Natural killer cell (primary cell): ENCODE measurements around the gene DRC7. TPM values are rescaled to one million over a fixed set of nuclear protein-coding genes. Genes with fewer than 3 reads are reported as not detected.

ENCODE experiments used
- ATAC-seq, 3 donors: fragments of 150-1000 bp in 2 of 3; fragments of 200-7000 bp in 1 of 3; cut with Tn5 transposase; 1 replicate in 1 of 3; 2 replicates in 2 of 3; pipeline ENCODE4 v1.10.0; 2021; ENCODE audit warnings: mild to moderate bottlenecking in 2 of 3, moderate library complexity in 2 of 3
- DNase-seq, 2 donors: peaks; one replicate each; pipeline versions ENCODE4 v3.0.0 to v3.0.0-alpha.2; 2013 to 2021; ENCODE audit warnings: mixed read lengths in 1 of 2
- H3K27ac ChIP-seq: one replicate; pipeline ENCODE4 v1.5.1; 2013; ENCODE audit warnings: mild to moderate bottlenecking, low read length
- H3K27me3 ChIP-seq: one replicate; pipeline ENCODE4 v1.6.1; 2013; ENCODE audit warnings: low read length; ENCODE audit not compliant: control insufficient read depth, insufficient read depth
- H3K36me3 ChIP-seq: one replicate; pipeline ENCODE4 v1.6.1; 2013; ENCODE audit warnings: low read length; ENCODE audit not compliant: control insufficient read depth, insufficient read depth
- H3K4me1 ChIP-seq: one replicate; pipeline ENCODE4 v1.6.1; 2013; ENCODE audit warnings: low read length; ENCODE audit not compliant: control insufficient read depth, insufficient read depth
- H3K4me3 ChIP-seq: one replicate; pipeline ENCODE4 v1.5.1; 2013; ENCODE audit warnings: low read length
- H3K9me3 ChIP-seq: one replicate; pipeline ENCODE4 v1.6.1; 2013; ENCODE audit warnings: low read length; ENCODE audit not compliant: control insufficient read depth, insufficient read depth
- H3K27ac Mint-ChIP-seq, 2 donors: one replicate each; pipeline ENCODE4 v1.8.0; 2022; ENCODE audit warnings: mild to moderate bottlenecking in 2 of 2, mixed read lengths in 2 of 2, moderate library complexity in 1 of 2
- H3K27me3 Mint-ChIP-seq, 2 donors: one replicate each; pipeline ENCODE4 v1.8.0; 2022; ENCODE audit warnings: low read depth in 2 of 2, mixed read lengths in 2 of 2
- H3K36me3 Mint-ChIP-seq: one replicate; pipeline ENCODE4 v1.8.0; 2022; ENCODE audit warnings: mixed read lengths
- H3K4me1 Mint-ChIP-seq, 2 donors: one replicate each; pipeline ENCODE4 v1.8.0; 2022; ENCODE audit warnings: mixed read lengths in 2 of 2
- H3K4me3 Mint-ChIP-seq: one replicate; pipeline ENCODE4 v1.8.0; 2022; ENCODE audit warnings: mild to moderate bottlenecking, moderate library complexity, mixed read lengths
- H3K9me3 Mint-ChIP-seq, 2 donors: one replicate each; pipeline ENCODE4 v1.8.0; 2022; ENCODE audit warnings: mixed read lengths in 2 of 2
- WGBS: methylation state at CpG from one replicate; pipeline ENCODE4 v1.1.7; 2013; ENCODE audit warnings: missing lambda C conversion rate; ENCODE audit not compliant: insufficient coverage; 5-methylcytosine and 5-hydroxymethylcytosine counted together
- intact Hi-C: fragments of 100-400 bp; cut with micrococcal nuclease; formaldehyde crosslinking; loops from one replicate; pipeline ENCODE4 v1.14.2; 2022
- total RNA-seq, 4 donors: library from RNA; stranded (reverse); fragments of 120-200 nt in 1 of 4; gene quantifications; one replicate each; pipeline versions ENCODE4 v1.2.3 to v1.2.4, GENCODE V29; 2013 to 2022
- TF ChIP-seq, protein P1 (sequence below): fragments of 200-600 bp; IDR thresholded peaks from one replicate; pipeline ENCODE4 v1.8.0; 2022; ENCODE audit warnings: antibody characterized with exemption

DRC7 gene
- total RNA-seq, 3 donors from 2014 or later (not counting 1 experiment from before 2014, with no cell fraction given), result 0.33 TPM; not detected in 2

GRCh38 chr16:57688987-57689761, 5.4 kb upstream of the DRC7 start:
- H3K9me3 Mint-ChIP-seq, result no peaks in the 10 kb centered on the region
- H3K27me3 ChIP-seq, result no peaks in the 10 kb centered on the region
- H3K4me1 ChIP-seq, result peaks cover 27% of the 10 kb centered on the region
- no peaks in the 10 kb centered on the region for H3K27me3 Mint-ChIP-seq
- DNase-seq (no peak), ATAC-seq (peak in 2 of 3 donors; percentile 8 to 38)
- H3K27ac Mint-ChIP-seq, result peak overlapping the region; percentile 76 to 84
- no peaks in the 10 kb centered on the region for H3K9me3 ChIP-seq
- peaks cover 20% of the 10 kb centered on the region in 2 donors for H3K4me1 Mint-ChIP-seq
- H3K36me3 Mint-ChIP-seq, result no peaks in the 10 kb centered on the region
- peak overlapping the region; percentile 72 for H3K4me3 Mint-ChIP-seq
- H3K27ac ChIP-seq, result peak overlapping the region; percentile 65
- WGBS, result 44% methylated on average over 15 of the region's 15 CpGs
- H3K4me3 ChIP-seq, result no peak overlapping the region
- intact Hi-C loops, result no loop called here
- no peaks in the 10 kb centered on the region for H3K36me3 ChIP-seq
- TF ChIP-seq, protein P1, sequence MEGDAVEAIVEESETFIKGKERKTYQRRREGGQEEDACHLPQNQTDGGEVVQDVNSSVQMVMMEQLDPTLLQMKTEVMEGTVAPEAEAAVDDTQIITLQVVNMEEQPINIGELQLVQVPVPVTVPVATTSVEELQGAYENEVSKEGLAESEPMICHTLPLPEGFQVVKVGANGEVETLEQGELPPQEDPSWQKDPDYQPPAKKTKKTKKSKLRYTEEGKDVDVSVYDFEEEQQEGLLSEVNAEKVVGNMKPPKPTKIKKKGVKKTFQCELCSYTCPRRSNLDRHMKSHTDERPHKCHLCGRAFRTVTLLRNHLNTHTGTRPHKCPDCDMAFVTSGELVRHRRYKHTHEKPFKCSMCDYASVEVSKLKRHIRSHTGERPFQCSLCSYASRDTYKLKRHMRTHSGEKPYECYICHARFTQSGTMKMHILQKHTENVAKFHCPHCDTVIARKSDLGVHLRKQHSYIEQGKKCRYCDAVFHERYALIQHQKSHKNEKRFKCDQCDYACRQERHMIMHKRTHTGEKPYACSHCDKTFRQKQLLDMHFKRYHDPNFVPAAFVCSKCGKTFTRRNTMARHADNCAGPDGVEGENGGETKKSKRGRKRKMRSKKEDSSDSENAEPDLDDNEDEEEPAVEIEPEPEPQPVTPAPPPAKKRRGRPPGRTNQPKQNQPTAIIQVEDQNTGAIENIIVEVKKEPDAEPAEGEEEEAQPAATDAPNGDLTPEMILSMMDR, result no peak

GRCh38 chr16:57689762-57690558, 4.6 kb upstream of the DRC7 start:
- Mint-ChIP-seq H3K36me3 (no peaks in the 10 kb centered on the region), H3K27me3 (no peaks in the 10 kb centered on the region), H3K4me3 (peak overlapping the region; percentile 72), H3K9me3 (no peaks in the 10 kb centered on the region), H3K4me1 (peaks cover 20 to 25% of the 10 kb centered on the region in 2 donors), H3K27ac (peak overlapping the region; percentile 76 to 84)
- Histone ChIP-seq H3K4me1 (peaks cover 34% of the 10 kb centered on the region), H3K36me3 (no peaks in the 10 kb centered on the region), H3K27me3 (no peaks in the 10 kb centered on the region), H3K9me3 (no peaks in the 10 kb centered on the region), H3K4me3 (no peak overlapping the region), H3K27ac (peak overlapping the region; percentile 65)
- TF ChIP-seq, protein P1, result no peak
- 18% methylated on average over 13 of the region's 13 CpGs for WGBS
- intact Hi-C loops, result no loop called here
- DNase-seq (peak; percentile 37 to 79), ATAC-seq (peak; percentile 79 to 88 (median 83))

DNA sequence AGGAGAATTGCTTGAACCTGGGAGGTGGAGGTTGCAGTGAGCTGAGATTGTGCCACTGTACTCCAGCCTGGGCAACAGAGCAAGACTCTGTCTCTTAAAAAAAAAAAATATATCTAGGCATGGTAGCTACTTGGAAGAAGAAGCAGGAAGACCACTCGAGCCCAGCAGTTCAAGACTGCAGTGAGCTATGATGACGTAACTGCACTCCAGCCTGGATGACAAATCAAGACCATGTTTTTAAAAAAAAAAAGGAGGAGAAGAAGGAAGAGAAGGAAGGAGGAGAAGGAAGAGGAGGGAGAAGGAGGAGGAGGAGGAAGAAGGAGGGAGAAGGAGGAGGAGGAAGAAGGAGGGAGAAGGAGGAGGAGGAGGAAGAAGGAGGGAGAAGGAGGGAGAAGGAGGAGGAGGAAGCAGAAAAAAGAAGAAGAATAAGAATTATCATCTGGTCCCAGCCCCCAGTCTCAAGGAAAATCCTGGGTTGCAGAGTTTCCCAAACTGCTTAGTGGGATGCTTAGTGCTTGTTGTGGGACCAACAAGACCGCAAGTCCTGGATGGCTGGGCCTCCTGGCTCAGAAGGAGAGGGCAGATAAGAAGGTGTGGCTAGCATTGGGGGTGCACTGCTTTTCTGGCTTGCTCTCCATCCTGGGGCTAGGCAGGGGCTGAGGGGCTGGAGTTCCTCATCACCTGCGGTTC, 3.7 kb upstream of the DRC7 start:
- no peaks in the 10 kb centered on the region for H3K36me3 Mint-ChIP-seq
- Histone ChIP-seq H3K4me1 (peaks cover 38% of the 10 kb centered on the region), H3K36me3 (no peaks in the 10 kb centered on the region), H3K27ac (no peak overlapping the region), H3K9me3 (no peaks in the 10 kb centered on the region), H3K27me3 (no peaks in the 10 kb centered on the region), H3K4me3 (no peak overlapping the region)
- intact Hi-C loops, result no loop called here
- no peak overlapping the region for H3K4me3 Mint-ChIP-seq
- H3K4me1 Mint-ChIP-seq, result peaks cover 20 to 26% of the 10 kb centered on the region in 2 donors
- TF ChIP-seq, protein P1, result no peak
- H3K27me3 Mint-ChIP-seq, result no peaks in the 10 kb centered on the region
- ATAC-seq (no peak), DNase-seq (no peak)
- peak overlapping the region in 1 of 2 donors; percentile 84 for H3K27ac Mint-ChIP-seq
- WGBS, result 65% methylated on average over 4 of the region's 4 CpGs
- no peaks in the 10 kb centered on the region for H3K9me3 Mint-ChIP-seq
